Gastroesophageal sphincter (tissue), 3 donors: ENCODE data around the gene MIGA1.
"Not testable (repeated sequence)": the region's sequence is repeated elsewhere in the genome, so short reads cannot be mapped to it uniquely, and the experiment has no call there.

ENCODE experiments used
- CTCF ChIP-seq, 4 experiments: fragments of 200-600 bp in 2 of 4; fragments of 450-650 bp in 2 of 4; sonication (generic) in 1 of 4; IDR thresholded peaks; one replicate each; pipeline ENCODE4 v1.5.1; 2017 to 2019; ENCODE audit warnings: antibody characterized with exemption in 4 of 4, mild to moderate bottlenecking in 2 of 4, moderate library complexity in 2 of 4
- POLR2A ChIP-seq, 2 donors: fragments of 450-650 bp; IDR thresholded peaks; one replicate each; pipeline ENCODE4 v1.6.1; 2017; ENCODE audit warnings: antibody characterized with exemption in 2 of 2, mild to moderate bottlenecking in 2 of 2, moderate library complexity in 1 of 2
- POLR2AphosphoS5 ChIP-seq: sonication (generic); formaldehyde crosslinking; IDR thresholded peaks from one replicate; pipeline ENCODE4 v1.6.1; 2017; ENCODE audit warnings: antibody characterized with exemption

GRCh38 chr1:77811589-77811988 lies 32.1 kb downstream of the MIGA1 start:
- TF ChIP-seq CTCF (IDR thresholded peaks at IDR 0.05); POLR2AphosphoS5; POLR2A (IDR thresholded peaks at IDR 0.05): not testable (repeated sequence)
